ENCODE results near the gene ADCY2.

GRCh38 chr5:7385681-7386080 is 10.3 kb upstream of the ADCY2 start:
- TF ChIP-seq CTCF (IDR thresholded peaks at IDR 0.05; ENCODE audit: low read depth, low read length) (no peak), EZH2phosphoT487 (IDR thresholded peaks at IDR 0.05; ENCODE audit: low read depth) (no peak)

Measured in OCI-LY3 (cell line).